Limb (tissue), 2 donors: ENCODE data around the gene HMG20B.

ENCODE experiments used
- DNase-seq, 2 donors: peaks; one replicate each; pipeline ENCODE4 v3.0.0-alpha.2; 2016; ENCODE audit errors: extremely low spot score in 2 of 2

The HMG20B gene

DNA sequence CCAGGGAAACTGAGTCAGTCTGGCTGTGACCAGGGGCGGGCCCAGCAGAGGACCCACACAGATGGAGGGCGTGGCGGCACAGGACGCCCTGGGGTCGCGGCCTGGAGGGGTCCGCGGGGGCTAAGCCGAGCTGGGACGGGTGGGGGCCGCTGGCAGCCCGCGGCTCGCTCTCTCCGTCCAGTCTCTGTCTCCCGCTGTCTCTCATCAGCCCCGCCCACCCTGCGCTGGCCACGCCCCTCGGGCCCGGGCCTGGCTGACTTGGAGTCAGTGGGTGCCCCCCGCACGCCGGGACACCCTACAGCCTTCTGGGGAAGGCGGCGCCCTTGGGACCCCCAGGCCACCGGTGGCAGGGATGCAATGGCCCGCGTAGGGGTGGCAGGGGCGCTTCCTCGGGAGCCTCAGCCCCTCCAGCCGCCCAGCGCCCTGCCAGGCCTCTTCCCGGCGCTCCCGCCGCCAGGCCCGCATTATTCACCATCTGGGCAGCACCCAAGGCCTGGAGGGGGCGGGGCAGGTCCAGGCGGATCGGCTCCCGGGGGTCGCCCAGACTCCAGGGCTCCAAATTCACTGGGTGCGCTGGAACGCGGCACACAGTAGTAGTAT is 34.0 kb downstream of the HMG20B start, which contains the start of gene TBXA2R:
TSS of gene TBXA2R (minus strand) at position 186 of the 600 bp plus-strand sequence. CDS start 6,241 bp downstream, outside the sequence.
- peak in 1 of 2 donors; percentile 72 for DNase-seq

DNA sequence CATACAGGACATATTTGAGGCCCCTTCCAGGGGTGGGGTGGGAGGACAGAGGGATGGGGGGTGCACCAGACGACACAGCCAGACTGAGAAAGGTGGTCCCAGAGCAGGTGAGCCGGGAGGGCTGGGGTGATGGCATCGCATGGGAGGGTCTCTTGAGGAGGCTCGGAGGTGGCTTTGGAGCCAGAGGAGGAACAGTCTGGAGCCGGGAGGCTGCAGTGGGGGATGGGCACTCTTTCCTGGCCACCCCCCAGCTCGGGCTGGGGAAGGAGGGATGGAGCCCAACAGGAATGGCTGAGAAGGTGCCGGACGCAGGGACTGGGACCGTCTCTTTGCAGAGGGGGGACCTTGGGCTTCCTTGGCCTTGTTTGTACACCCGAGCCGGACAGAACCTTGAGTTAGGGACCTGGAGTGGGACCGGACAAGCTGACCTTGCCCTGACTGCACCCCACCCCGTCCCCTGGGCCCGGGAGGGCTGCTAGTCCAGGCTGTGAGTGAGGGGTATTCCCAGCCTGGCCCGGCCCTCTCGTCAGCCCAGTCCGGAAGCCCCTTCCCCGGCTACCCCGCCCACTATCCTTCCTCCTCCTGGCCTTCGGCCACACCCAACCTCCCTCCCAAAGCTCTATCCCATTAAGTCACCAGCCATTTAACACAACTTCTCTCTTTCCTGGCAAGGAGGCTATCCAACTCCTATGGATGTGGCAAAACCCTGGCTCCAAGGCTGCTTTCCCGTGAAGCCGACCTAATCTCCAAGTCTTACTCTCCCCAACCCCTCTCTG is 34.7 kb downstream of the HMG20B start:
- DNase-seq, result peak in 1 of 2 donors; percentile 55

DNA sequence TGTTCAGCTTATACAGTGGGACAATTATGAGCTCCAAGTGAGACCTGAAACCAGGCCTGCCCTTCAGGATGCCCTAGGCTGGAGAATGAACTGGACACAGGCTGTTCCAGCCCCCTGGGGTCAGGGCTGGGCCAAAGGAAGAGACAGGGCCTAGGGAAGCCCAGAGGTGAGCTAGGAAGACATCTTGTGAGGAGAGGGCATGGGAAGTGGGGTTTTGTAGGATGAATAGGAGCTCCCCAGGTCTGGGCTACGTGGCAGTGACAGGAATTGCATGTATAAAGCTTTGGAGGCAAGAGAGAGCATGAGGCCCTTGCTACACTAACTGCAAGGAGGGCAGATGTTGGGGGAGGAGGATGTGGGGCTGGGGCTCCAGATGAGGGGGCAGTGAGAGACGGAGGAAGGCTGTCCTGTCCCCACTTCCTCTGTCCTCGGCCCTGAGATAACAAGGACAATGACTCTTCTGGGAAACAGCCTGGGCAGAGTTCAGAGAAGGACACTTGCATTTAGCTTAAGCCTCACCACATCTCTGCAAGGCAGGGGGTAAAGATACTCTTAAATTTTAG is 35.4 kb downstream of the HMG20B start:
- DNase-seq, result no peak

DNA sequence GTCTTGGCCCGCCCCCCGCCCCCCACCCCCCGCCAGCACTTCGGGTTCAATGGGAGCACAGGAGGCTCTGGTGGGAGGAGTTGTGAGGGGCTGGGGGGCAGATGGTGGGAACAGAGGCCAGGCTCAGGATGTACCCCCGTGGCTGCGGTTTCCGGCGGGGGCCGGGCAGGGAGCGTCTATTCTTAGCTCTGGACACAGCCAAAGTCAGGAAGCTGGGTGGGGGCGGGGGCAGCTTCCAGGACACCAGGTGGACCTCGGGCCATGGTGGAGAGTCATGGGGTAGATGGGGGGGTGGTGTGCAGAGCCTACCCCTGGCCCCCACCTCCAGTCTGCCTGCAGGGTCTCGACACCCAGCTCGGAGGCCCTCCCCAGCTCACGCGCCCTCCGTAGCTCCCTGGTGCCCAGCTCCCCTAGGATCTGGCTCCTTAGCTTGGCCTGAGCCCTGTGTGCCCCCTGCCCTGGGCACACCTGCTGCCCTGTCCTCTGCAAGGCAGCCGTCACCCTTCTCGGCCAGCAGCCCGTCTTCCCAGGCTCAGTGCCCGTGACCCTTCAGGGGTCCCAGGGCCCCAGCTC is 36.1 kb downstream of the HMG20B start:
- DNase-seq, result peak in 1 of 2 donors; percentile 33

DNA sequence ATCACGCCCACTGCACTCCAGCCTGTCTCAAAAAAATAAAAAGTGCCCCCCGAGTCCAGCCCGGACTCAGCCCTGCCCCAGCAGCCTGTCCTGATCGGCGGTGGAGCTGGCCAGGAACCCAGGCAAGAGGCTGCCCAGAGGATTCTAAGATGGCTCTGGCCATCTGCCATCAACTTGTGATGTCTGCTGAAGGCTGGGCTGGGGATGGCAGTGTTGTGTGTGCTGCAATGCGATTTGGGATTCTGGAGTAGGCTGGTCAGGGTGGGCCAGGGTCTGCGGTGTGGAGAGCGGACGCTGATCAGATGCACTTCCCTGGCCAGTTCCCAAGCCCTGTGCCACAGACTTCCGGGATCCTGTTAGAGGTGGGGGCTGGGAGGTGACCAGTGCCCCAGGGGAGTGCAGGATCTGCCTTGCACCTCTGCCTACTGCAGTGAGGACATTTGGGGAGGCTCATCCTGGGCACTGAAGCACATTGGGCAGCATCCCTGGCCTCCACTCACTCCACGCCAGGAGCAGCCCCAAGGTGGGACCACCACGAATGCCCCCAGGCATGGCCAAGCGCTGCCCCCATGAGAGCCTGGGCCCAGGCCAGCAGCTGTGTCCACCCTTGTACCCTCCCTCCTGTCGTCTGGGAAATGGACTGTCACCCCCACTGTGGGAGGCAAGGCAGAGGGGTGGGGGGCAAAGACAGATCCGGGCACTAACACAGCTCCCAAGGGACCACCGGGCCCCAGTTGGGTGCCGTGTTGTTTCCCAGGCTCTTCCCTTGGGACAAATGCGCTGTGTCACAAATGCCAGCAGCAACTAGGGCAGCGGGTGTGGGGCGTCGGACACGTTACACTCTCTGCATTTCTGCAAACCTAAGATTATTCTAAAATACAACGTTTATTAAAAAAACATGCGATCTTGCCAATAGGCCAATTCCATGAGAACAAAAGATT is 37.3 kb downstream of the HMG20B start:
- DNase-seq, result peak in 1 of 2 donors; percentile 28

DNA sequence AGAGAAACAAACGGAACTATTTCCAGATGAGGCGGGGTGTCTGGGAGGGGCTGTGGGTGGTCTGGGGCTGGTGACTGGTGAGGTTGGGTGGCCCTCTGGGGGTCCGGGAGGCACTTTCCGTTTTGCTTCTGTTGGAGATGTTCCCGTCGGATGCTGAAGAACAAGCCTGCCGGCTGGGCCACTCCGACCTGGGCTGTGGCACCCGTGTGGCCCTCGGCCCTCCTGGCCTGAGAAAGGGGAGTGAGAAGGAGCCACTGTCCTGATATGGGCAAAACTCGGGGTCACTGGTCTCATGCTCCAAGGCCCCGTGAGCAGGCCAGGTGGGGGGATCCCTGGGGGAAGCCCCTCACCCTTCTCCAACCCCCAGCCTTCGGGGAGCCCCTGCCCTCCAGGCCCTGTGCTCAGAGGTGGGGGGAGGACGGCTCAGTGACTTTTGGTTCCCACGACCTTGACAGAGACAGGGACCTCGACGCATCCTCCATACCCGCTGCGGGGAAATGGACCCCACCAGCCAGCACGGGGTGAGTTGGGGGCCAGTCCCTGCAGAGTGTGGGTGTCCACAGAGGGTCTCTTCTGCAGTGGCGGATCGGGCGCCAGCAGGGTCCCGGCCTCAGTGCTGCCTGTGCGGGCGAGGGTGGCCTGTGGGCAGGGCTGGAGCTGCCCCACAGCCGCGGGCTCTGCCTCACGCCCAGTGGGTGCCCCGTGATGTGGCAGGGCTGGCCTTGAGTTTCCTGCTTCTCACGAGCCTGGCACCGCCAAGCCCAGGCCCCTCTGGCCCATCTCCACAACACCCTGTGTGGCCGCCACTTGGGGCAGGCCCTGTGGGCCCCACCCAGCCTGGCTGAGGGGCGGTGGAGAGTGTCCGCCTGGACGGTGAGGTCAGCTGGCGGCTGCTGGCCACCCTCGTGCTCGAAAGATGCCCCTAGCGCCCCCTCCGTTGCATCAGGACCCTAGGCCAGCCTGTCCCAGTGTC is 38.3 kb downstream of the HMG20B start:
- DNase-seq, result peak in 1 of 2 donors; percentile 28

DNA sequence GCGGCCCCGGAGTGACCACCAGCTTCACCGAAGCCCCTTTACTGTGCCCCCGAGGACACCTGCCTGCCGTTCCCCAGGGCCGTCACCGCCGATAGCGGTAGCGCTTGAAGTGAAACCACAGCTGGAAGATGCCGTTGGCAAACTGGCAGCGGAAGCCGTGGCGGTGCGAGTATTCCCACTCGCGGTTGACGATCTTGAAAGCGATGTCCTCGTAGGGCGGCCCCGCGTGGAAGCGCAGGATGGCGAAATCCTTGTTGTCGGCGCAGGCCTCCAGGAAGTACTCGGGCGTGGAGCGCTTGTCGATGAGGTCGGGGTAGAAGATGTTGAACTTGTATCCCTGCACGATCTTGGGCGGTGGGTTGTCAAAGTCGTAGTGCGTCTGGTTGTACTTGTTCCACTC is 39.1 kb downstream of the HMG20B start:
- DNase-seq, result no peak

DNA sequence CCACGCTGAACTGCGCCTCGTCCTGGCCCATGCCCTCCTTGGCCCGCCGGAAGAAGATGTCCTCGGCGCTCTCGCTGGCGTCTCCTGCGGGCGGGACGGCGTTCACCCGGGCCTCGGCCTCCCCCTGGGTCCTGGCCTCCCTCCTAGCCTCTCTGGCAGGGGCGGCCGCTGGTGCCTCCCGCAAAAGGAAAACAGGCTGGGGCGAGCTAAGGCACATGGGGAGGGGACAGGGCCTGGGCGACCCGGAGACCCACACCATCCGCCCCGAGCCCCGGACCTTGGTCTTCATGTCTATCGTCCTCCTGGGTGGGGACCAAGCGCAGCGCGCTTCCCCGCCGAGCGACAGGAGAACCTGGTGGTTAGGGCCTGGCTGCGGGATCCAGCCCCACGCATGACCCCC is 39.6 kb downstream of the HMG20B start:
- DNase-seq, result no peak

DNA sequence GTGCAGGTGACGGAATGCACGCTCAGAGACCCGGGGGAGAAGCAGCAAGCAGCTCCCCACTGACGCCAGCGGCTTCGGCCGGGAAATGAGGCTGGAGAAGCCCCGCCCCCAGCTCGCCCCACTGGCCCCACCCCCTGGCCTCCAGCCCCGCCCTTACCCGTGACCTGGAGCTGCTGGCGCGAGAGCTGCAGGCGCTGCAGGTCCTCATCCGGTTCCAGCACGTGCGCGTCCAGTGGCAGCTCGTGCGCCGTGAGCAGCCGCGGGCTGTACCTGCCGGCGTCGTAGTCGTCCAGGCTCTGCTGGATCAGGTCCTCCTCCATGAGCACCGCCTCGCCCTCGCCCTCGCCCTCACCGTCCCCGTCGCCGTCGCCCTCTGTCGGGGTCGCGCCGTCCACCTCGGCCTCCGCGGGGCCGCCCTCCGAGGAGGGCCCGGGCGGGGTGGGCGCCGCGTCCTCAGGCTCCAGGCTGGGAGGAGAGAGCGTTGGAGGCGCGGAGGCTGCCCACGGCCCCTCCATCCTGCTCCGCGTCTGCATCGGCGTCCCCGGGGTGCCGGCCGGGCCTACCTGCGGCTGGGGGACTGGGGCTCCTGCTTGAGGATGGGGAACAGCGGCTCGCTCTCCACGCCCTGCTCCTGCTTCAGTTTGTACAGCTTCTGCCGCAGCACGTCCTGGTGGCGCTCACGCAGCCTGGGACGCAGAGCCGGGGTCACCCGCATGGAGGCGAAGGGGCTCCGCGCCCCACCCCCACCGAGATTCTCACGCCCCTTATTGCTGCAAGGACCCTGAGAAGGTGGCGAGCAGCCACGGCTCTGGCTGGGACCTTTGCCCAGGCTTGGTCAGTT is 40.4 kb downstream of the HMG20B start:
- DNase-seq, result no peak

DNA sequence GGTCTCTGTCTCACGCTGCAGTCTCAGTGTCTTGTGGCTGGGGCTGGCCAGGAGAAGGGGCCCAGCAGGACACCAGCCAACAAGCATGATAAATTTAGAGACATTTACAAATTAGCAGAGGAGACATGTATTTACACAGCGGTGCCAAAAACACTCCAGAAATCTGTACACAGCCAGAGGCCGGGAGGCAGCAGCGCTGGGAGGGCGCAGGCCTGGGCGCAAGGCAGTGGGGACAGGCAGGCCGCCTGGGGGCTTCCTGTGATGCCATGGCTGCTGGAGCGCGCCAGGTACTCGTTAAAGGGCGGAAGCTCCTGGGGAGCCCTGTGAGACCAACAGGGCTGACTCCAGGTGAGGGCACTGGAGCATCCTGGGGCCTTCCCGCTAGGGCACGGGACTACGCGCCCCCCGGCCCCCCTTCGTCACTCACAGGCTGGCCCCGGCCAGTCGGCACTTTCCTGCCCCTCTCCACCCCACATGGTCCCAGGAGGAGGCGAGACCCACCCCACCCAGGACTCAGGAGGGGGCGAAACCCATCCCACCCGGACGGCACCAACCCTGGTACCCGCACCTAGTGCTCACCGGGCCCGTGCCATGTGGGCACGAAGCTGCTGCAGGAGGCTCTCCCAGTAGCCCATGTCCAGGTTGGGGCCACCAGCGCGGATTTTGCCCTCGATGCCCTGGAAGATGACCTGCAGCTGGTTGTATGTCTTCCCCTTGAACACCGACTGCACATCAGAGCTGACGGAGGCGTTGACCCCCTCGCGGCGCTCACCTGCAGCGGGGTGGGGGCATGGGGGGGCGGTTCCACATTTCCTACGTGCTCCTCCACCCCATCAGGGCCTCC is 41.3 kb downstream of the HMG20B start:
- no peak for DNase-seq

DNA sequence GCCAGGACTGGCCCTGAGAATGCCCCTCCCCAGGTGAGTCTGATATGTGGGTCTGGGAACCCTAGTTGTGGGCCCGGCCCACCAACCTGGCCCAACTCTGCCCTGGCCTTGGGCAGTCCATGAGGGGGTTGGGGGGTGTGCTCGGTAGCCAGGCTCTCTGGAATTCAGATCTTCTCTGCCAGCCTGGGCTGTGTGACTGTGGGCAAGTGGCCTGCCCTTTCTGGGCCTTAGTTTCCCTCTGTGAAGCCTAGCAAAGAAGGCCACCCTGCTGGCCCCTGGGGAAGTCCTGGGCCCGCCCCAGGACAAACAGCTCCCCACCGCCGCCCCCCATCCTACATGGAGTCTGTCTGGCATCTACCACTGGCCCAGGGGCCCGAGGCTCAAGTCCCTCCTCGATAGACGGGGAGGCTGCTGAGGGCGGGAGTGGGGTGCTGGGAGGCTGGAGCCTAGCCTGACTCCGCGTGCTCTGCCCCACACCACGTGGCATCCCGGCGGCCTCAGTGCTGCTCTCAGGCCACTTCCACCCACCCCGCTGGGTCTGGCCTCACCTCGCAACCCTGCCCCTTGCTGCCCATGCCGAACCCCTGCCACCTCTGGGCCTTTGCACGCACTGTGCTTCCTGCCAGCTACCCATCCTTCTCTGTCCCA is 42.2 kb downstream of the HMG20B start:
- DNase-seq, result no peak

DNA sequence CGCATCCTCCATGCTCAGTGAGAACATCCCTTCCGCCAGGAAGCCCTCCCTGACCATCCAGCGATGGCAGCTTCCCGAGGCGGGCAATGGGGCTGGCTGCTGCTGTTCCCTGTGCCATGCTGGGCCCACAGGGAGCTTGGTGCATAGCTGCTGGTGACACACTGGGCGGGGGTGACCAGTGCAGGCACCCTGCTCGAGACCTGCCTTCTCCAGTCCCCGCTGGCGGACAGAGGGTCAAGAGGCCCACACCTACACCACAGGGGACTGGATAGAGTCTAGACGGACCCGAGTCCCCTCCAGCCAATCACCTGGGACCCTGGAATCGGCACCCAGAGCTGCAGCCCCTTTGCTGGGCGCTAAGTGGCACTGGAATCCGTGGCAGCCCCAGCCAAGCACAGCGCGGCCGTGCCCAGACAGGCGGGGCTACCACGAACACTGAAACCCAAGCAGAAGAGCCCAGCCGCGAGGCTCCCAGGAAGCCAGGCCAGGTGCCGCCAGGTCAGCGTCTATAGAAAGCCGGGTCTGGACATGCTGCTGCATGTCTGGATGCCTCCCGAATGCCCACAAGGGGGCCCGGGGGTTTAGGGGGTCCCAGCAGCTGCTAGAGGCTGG is 42.9 kb downstream of the HMG20B start:
- no peak for DNase-seq

DNA sequence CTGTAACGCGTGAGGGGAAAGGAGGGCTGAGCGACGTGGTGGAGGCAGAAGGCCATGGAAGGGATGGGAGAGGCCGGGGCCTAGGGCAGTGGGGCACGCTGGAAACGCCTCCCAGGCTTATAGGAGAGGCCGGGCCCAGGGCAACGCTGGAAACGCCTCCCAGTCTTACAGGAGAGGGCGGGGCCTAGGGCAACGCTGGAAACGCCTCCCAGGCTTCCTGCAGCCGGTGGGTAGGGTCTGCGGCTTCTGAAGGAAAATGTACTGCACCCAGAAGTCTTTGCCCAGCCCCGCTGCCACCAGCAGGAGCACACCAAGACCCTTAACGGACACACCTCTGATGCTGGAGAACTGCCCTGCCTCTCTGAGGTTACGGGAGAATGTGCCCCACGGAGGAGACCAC is 44.7 kb downstream of the HMG20B start:
- no peak for DNase-seq

DNA sequence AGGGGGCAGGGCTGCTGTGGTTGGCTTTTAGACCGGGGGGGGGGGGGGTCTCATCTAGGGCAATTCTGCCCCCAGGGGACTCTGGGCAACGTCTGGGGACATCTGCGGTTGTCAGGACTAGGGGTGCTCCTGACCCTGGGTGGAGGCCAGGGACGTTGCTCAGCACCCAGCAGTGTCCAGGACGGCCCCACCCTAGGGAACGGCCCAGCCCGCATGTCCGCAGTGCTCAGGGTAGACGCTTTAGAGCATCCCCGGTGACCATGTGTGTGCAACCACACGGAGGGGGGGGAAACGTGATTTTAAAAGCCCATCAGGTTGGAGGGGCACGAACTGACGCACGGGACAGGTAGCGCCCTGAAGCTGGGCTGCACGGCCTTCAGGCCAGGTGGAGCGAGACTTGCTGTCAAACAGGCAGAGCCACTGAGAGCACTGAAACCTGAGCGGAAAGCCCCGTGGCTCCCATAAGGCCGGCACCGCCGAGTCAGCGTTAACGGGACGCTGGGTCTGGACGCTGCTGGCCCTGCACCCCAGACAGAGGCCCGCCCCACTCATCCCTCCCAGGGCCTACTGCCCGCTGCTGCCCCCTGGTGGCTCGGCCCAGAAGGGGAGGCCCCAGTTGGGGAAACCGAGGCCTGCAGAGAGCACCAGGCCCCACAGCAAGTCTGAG is 45.5 kb downstream of the HMG20B start:
- DNase-seq, result peak in 1 of 2 donors; percentile 75

DNA sequence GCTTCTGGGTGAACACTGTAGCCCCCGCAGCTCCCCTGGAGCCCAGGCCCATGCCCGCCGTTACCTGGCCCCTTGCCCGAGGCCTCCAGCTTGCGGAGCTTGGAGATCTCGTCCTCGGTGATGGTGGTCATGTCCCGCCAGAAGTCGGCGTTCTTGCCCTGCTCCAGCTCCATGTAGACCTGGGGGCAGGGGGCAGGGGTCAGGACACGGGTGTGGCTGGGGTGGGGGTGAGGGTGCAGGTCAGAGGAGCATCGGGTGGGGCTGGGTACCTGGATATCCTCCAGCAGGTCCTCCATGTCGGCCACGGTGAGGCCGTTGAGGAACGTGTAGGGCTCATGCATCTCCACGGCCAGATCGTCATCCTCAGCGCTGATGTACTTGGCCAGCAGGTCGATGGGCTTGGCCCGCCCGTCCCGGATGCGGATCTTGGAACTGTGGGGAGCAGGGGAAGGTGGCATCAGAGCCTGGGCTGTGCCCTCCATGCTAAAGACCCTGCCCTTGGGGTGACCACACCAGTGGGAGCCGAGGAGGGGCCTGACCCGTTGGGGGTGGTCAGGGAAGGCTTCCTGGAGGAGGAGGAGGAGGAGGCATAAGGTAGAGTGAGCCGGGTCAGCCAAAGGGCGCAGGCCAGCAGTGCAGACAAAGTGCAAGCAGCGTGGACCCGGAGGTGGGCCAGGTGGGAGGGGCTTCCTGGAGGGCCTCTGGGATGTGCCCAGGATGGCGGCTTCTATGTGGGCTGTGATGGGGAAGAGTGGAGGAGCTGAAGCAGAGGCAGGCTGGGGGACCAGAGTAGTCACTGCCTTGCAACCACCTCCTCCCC is 46.3 kb downstream of the HMG20B start:
- no peak for DNase-seq

DNA sequence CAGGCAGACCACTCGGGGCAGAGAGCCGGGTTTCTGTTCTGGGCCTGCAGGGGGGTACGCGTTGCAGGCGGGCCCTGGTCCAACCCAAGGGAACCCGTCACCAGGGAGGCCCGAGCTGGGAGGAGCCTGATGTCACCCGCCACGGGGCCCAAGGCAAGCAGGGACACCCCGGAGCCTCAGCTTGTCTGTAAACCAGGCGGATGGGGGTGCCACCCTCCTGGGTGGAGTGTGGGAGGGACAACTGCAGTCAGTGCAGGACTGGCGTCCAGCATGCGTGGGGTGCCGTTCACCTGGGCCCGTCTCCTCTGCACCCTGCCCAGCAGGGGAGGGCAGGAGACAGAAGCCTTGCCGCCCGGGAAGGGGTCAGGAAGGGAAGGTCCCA is 46.9 kb downstream of the HMG20B start:
- no peak for DNase-seq
